ENCODE data around the gene MGAT5B.

The MGAT5B gene

DNA sequence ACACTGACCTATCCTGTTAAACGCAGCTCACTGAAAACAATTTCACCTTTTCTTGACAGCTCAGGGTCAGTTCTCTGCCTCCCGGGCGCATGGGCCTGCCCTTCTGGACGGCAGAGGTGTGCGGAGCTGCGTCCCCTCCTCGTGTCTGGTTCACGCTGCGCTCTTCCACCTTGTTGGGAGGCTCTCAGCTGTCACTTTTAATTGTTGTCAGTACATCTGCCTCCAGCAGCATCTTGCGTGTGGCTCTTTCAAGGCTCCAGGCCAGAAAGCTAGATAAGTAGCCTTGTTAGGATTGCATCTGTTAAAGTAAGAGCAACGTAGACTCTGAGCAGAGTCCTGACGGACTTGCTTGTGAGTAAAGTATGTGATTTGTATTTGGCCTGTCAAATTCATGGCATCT, 59.4 kb downstream of the MGAT5B start:
- no peak for DNase-seq (ENCODE audit: low spot score)

DNA sequence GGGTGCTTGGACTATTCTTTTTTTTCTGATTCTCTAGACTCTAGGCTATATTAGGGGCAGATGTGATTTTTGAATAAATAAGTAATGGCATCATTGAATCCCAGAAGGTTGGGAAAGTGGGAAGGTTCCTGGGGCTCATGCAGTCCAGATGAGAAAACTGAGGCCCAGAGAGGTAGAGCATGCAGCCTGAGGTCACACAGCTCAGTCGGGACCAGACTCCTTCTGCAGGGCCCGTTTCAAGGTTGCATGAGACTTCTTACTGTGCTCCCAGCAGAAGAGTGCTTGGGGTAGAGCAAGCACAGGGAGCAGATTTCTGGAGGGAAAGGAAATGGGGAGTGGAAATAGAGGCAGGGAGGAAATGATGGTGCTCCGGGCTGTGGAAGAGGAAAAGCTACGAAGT, 59.8 kb downstream of the MGAT5B start:
- DNase-seq (ENCODE audit: low spot score): no peak

- DNase-seq (ENCODE audit: low spot score): no peak
Observed at GRCh38 chr17:76929148-76929547, 60.9 kb downstream of the MGAT5B start.

DNA sequence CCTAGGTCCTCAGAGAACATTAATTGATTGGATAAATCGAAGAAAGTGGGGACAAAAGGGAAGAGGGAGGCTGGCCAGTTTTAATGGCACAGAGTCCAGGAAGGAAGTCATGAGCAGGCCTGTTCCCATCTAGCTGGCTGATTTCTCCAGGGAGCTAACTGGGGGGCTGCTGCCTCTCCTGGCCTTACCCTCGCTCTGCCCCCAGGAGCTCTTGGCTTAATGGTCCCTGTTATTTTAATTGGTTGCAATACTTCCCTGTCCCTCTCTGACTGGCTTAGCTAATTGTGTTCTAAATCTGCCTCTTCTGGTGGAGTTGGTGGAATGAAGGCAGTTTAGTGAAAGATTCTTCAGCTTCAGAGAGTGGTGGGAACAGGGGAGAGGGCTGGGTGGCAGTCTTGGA, 61.4 kb downstream of the MGAT5B start:
- no peak for DNase-seq (ENCODE audit: low spot score)

- no peak for DNase-seq (ENCODE audit: low spot score)
Observed at GRCh38 chr17:76930107-76930506, 61.9 kb downstream of the MGAT5B start.

GRCh38 chr17:76932402-76933333, 64.5 kb downstream of the MGAT5B start:
- DNase-seq (ENCODE audit: low spot score): no peak

GRCh38 chr17:76934561-76935320, 66.5 kb downstream of the MGAT5B start:
- no peak for DNase-seq (ENCODE audit: low spot score)

DNA sequence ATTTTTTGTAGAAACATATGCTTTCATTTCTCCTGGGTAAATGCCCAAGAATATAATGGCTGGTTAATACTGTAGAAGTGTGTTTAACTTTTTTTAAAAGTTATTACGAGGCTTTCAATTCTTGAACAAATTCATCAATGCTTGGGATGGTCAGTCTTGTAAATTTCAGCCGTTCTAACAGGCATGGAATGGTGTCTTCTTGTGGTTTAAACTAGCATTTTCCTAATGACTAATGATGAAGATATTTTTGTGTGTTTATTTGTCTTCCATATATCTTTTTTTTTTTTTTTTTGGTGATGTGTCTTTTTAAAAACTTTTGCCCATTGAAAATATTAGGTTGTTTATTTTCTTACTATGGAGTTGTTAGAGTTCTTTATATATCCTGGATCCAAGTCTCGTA, 67.1 kb downstream of the MGAT5B start:
- DNase-seq (ENCODE audit: low spot score): peak; percentile 58

- no peak for DNase-seq (ENCODE audit: low spot score)
Observed at GRCh38 chr17:76937238-76937637, 69.0 kb downstream of the MGAT5B start.

DNA sequence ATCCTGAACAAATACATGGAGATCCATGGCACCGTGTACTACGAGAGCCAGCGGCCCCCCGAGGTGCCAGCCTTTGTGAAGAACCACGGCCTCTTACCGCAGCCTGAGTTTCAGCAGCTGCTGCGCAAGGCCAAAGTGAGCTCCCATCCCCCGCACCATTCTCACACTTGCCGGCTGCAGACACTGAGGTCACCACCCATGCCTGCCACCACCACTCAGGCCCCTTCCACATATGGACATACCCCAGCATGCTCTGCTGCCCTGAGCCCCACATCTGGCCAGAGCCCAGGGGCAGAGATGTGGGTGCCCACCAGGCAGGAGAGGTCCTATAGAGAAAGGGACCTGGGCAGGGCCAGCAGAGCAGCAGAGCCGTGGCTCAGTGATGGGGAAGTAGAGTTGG, 69.8 kb downstream of the MGAT5B start:
- no peak for DNase-seq (ENCODE audit: low spot score)

DNA sequence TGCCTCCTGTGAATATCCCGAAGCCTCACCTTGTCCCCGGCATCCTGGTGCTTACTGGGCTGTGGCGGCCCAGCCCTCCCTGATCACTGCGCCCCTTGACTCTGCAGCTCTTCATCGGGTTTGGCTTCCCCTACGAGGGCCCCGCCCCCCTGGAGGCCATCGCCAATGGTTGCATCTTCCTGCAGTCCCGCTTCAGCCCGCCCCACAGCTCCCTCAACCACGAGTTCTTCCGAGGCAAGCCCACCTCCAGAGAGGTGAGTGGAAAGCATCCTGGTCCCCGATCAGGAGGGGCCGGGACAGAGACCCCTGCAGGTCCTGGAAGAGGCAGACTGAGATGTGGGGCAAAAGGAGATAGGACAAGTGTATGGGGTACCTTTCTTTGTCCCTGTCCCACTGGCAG, 72.1 kb downstream of the MGAT5B start:
- DNase-seq (ENCODE audit: low spot score): no peak

- no peak for DNase-seq (ENCODE audit: low spot score)
Observed at GRCh38 chr17:76940738-76941350, 72.6 kb downstream of the MGAT5B start.

DNA sequence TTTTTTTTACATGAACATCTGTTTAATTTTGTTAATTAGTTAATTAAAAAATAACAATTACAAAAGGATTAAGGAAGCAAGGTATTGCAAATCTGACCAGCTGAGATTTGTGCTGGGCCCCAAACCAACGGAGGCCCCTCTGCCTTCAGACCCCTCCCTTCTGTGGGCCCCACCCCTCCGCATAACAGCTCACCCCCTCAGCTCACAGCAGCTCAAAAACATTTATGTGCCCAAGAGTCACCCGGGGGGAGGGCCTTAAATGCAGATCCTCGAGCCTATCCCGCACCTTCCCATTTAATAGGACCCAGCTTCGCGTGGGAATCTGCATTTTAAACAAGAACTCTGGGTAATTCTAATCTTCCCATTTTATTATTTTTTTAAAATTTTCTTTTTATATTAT, 75.0 kb downstream of the MGAT5B start:
- no peak for DNase-seq (ENCODE audit: low spot score)

- no peak for DNase-seq (ENCODE audit: low spot score)
Observed at GRCh38 chr17:76943781-76944213, 75.6 kb downstream of the MGAT5B start.

GRCh38 chr17:76944477-76944876, 76.3 kb downstream of the MGAT5B start:
- no peak for DNase-seq (ENCODE audit: low spot score)

- no peak for DNase-seq (ENCODE audit: low spot score)
Observed at GRCh38 chr17:76946111-76946771, 78.0 kb downstream of the MGAT5B start.

- DNase-seq (ENCODE audit: low spot score): no peak
Observed at GRCh38 chr17:76946772-76947135, 78.5 kb downstream of the MGAT5B start.

- DNase-seq (ENCODE audit: low spot score): no peak
Observed at GRCh38 chr17:76947309-76947708, 79.1 kb downstream of the MGAT5B start.

- no peak for DNase-seq (ENCODE audit: low spot score)
Observed at GRCh38 chr17:76947771-76948170, 79.6 kb downstream of the MGAT5B start.

DNA sequence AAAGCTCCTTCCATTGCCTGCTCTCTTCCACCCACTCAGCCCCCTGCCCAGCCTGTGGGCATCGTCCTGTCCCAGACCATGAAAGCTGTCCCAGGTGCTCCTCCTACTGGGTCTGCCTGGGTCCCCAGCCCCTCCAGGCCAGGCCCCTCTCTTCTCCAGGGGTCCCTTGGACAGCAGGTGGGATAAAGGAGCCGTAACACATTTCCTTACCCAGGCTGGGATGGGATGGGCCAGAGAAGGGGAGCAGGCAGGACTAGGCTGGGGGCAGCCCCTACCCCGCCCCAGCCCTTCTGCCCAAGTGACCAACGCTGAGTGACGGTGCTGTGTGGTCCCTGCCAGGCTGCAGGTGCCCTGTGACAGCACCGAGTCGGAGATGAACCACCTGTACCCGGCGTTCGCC, 80.1 kb downstream of the MGAT5B start:
- no peak for DNase-seq (ENCODE audit: low spot score)

GRCh38 chr17:76948726-76949342, 80.6 kb downstream of the MGAT5B start:
- no peak for DNase-seq (ENCODE audit: low spot score)
